ENCODE data around the gene PPFIA2. TPM values are rescaled to one million over a fixed set of nuclear protein-coding genes. Genes with fewer than 3 reads are reported as not detected.

The PPFIA2 gene
- total RNA-seq, 1 donor from 2014 or later = 29.5 TPM

GRCh38 chr12:81585787-81586186 is 173.4 kb downstream of the PPFIA2 start:
- DNase-seq (ENCODE audit: low spot score) (no peak), ATAC-seq (no peak)
- intact Hi-C loops (cut with DNase I) = no loop called here

DNA sequence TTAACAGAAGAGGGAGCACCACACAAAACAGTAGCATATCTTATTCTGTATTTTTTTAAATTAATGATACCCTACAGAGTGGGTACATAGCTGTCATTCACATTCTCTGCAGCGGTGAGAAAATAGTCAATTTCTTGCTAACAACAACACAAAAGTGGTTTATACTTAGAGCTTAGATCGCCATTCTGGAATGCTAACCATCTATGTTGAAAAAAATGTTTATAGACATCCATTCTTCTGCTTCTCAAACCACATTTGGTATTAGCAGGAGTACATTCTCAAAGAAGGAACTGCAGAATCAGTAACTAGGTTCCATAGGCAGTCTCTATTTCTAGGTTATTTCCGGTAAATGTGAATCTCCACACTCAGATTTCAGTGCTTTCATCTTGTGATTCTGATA is 185.9 kb downstream of the PPFIA2 start:
- no peak for ATAC-seq
- DNase-seq (ENCODE audit: low spot score) = no peak
- intact Hi-C loops (cut with DNase I) = no loop called here

DNA sequence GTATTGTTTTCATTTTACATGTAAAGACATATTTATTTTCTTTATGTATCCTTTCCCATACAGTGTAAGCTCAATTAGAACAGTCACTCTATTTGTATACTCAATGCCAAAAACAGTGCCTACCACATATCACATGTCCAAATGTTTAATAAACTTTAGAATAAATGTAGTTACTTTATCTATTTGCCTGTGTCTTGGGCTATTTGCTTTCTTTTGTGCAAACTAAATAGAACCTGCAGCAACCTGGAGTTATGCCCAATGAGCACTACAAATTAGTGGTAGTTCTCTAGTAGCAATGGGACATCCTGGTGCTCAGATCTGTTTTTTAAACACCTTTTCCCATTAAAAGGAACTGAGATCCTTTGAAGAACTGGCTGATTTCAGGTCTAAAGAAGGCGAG is 186.7 kb downstream of the PPFIA2 start:
- DNase-seq (ENCODE audit: low spot score) = no peak

DNA sequence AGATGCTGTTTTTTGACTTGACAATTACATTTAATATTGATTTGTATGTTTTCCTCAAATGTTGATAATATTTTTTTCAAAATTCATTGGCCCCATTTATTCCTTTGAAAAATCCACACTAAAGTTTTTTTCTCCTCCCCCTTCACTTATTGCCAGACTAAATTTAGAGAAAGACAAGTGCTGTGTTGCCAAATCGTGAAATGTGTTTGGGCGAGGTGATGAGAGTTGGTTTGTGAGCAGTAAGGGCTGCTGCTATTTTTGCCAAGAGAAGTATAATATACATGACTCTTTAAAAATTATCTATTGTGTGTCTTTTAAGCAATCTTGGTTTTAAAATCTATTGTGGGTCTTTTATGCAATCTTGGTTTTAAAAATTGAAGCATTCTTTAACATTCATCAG is 188.9 kb downstream of the PPFIA2 start:
- DNase-seq (ENCODE audit: low spot score) = no peak
- ATAC-seq = no peak
- intact Hi-C loops (cut with DNase I) = no loop called here

More for the DNA sequence above, 186.7 kb downstream of the PPFIA2 start:
- intact Hi-C loops (cut with DNase I) = no loop called here
- no peak for ATAC-seq

DNA sequence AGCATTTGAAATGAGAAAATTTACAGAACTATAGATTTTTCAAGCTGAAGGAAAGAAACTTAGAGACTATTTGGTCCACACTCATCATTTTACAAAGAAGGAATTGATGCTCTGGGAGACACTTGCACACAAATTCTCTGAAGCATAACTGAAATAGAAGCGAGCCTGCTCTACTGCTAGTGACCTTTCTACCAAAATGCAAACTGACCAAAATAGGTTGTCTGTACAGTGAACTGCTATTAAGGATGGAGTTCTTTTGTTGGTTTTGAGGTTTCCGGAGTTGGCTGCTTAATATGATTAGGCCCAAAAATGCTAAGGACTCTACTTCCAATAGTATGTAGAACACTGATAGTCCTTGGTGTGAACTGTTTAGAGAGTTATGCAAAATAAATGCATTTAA is 194.9 kb downstream of the PPFIA2 start:
- DNase-seq (ENCODE audit: low spot score) = no peak
- ATAC-seq = no peak
- intact Hi-C loops (cut with DNase I) = no loop called here

- no peak for ATAC-seq
- intact Hi-C loops (cut with DNase I) = no loop called here
- DNase-seq (ENCODE audit: low spot score) = no peak
These were observed 201.1 kb downstream of the PPFIA2 start for GRCh38 chr12:81558031-81558430.

- no peak for DNase-seq (ENCODE audit: low spot score)
- intact Hi-C loops (cut with DNase I) = no loop called here
- ATAC-seq = no peak
These were observed 212.3 kb downstream of the PPFIA2 start for GRCh38 chr12:81546811-81547210.

GRCh38 chr12:81543621-81544139 is 215.5 kb downstream of the PPFIA2 start:
- intact Hi-C loops (cut with DNase I) = no loop called here
- no peak for ATAC-seq
- DNase-seq (ENCODE audit: low spot score) = no peak

GRCh38 chr12:81542065-81543010 is 216.8 kb downstream of the PPFIA2 start:
- no peak for DNase-seq (ENCODE audit: low spot score)
- intact Hi-C loops (cut with DNase I) = no loop called here
- ATAC-seq = peak; percentile 22

- DNase-seq (ENCODE audit: low spot score) = no peak
- intact Hi-C loops (cut with DNase I) = no loop called here
- no peak for ATAC-seq
These were observed 218.0 kb downstream of the PPFIA2 start for GRCh38 chr12:81541121-81541520.

DNA sequence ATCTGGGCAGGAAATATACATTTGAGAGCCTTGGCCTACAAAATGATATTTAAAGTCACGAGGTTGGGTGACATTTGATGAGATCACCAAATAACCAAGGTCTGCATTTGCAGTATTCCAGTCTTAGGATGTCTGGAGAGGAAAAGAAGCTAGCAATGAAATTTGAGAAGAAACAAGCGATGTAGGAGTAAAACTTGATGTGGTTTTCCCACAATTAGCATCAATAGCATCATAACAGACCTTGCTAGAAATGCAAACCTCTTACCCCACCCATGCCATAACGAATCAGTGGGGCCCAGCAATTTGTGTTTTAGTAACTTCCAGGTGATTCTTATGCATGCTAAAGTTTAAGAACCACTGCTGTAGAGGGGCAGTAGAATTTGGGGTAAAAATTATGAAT is 219.9 kb downstream of the PPFIA2 start:
- intact Hi-C loops (cut with DNase I) = no loop called here
- ATAC-seq (no peak), DNase-seq (ENCODE audit: low spot score) (no peak)

DNA sequence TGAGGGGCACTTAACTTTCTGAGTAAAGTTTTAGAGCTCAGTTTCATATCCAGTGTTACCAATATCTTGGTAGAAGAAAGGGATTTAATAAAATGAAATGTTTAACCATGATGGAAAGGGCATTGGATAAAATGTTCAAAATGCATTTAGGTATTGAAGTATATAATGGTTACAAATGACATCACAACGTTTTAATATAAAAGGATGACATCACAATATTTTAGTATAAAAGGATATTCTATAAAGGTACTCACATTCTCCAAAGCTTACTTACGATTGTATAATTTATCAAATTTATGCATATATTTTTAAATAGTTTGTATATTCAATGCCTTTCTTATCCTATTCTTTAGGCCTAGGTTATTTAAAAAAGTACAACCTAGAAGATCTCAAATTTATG is 226.1 kb downstream of the PPFIA2 start:
- intact Hi-C loops (cut with DNase I) = no loop called here
- DNase-seq (ENCODE audit: low spot score) = no peak
- ATAC-seq = no peak

- DNase-seq (ENCODE audit: low spot score) = no peak
- no peak for ATAC-seq
- intact Hi-C loops (cut with DNase I) = no loop called here
These were observed 228.8 kb downstream of the PPFIA2 start for GRCh38 chr12:81530352-81530751.

DNA sequence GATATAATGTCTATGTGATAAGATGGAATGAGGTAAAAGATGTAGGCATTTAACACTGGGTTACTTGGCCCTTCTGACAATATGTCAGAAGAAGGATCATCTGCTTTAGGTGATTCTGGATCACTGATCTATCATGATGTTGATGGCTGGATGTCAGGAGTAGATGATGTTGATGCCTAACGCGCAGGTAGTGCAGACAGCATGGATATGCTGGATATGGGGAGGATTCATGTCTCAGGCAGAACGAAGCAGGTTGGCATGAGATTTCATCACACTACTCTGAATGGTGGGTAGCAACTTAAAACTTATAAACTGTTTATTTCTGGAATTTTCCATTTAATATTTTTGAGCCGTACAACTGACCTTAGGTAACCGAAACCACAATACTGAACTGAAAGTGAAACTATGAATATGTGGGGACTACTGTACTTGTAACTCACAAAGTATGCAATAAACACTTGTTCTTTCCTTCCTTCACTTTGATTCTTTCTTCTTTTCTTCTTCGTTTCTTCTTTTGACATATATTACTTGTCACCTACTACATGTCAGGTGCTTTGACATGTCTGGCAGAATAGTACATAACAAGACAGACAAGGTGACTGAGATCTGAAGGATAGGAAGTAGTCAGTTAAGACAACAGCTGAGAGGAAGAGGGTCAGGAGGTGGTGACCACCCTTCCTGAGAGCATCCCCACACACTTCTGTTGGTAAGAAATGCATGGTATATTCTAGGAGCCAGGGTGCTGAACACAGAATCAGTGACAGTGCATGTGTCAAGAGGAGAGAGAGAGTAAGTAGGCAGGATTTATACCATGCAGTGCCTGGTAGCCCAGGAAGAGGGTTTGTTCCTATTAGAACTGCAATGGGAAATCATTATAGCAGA is 238.8 kb downstream of the PPFIA2 start:
- intact Hi-C loops (cut with DNase I) = no loop called here
- DNase-seq (ENCODE audit: low spot score) (no peak), ATAC-seq (no peak)

DNA sequence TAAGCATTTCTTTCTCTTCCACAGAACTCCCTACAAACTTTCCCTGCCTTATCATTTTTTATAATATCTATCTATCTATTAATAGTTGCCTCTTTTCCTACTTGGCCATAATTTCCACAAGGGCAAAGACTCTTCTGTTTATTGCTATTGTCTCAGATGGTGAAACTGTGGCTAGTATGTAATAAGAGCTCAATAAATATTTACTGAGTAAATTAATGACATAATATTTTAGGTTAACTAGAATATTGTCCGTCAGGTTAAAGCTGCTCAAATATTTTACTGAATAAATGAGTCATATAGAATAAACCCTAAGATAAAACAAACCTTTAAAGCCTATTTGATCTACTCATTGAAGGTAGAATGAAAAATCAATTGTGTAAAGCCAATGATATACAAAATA is 240.5 kb downstream of the PPFIA2 start:
- no peak for DNase-seq (ENCODE audit: low spot score)
- intact Hi-C loops (cut with DNase I) = no loop called here
- no peak for ATAC-seq

DNA sequence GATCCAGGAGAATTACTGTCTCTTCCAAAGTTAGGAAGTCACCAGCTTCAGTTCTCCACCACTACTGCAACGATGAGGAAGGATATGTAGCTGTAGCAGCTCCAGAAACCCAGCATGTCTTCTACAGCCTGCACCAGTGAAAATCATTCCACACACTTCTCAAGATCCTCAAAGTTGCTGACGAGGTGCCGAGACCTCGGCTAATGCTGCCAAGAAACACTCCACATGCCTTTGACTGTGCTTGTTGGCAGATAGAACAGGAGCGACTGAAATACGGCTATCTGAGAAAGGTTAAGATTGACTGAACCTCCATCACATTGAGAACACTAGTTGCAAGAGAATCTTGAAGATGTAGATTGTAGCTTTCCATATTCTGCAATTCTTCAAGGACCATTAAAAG is 241.9 kb downstream of the PPFIA2 start:
- ATAC-seq (no peak), DNase-seq (ENCODE audit: low spot score) (no peak)
- intact Hi-C loops (cut with DNase I) = no loop called here

- ATAC-seq (no peak), DNase-seq (ENCODE audit: low spot score) (no peak)
- intact Hi-C loops (cut with DNase I) = no loop called here
These were observed 256.0 kb downstream of the PPFIA2 start for GRCh38 chr12:81502912-81503695.

GRCh38 chr12:81500788-81501187 is 258.4 kb downstream of the PPFIA2 start:
- no peak for DNase-seq (ENCODE audit: low spot score)
- no peak for ATAC-seq
- intact Hi-C loops (cut with DNase I) = no loop called here

DNA sequence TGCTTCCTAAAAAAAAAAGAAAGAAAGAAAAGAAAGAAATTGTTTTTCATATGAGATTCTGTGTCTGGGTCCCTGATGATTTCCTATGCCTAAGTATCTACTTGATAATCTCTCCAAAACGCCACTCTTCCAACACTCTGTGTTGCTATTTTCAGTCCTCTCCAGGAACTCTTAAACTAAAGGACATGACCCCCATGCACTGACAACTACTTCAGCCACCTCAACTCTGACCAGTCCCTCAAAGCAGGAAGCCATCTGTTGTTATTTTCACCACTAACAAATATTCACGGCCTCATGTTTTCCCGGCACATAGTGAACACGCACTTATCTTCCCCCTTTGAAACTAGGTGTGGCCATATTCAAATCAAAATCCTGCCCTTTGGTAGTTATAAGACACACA is 259.3 kb downstream of the PPFIA2 start:
- ATAC-seq (no peak), DNase-seq (ENCODE audit: low spot score) (no peak)
- intact Hi-C loops (cut with DNase I) = no loop called here

Data from sciatic nerve (tissue), 2 donors.